CD4-positive, alpha-beta T cell treated with Interleukin-6 for 4 hours (primary cell): ENCODE data around the gene TRAF1.

Experiments used
- DNase-seq: peaks from one replicate; pipeline ENCODE4 v3.0.0-alpha.2; 2020; ENCODE audit warnings: mixed read lengths

The TRAF1 gene

GRCh38 chr9:120904061-120904977 lies 22.3 kb downstream of the TRAF1 start:
- peak; percentile 85 for DNase-seq

- peak; percentile 44 for DNase-seq
Measured at GRCh38 chr9:120902569-120903535, 23.7 kb downstream of the TRAF1 start.

DNA sequence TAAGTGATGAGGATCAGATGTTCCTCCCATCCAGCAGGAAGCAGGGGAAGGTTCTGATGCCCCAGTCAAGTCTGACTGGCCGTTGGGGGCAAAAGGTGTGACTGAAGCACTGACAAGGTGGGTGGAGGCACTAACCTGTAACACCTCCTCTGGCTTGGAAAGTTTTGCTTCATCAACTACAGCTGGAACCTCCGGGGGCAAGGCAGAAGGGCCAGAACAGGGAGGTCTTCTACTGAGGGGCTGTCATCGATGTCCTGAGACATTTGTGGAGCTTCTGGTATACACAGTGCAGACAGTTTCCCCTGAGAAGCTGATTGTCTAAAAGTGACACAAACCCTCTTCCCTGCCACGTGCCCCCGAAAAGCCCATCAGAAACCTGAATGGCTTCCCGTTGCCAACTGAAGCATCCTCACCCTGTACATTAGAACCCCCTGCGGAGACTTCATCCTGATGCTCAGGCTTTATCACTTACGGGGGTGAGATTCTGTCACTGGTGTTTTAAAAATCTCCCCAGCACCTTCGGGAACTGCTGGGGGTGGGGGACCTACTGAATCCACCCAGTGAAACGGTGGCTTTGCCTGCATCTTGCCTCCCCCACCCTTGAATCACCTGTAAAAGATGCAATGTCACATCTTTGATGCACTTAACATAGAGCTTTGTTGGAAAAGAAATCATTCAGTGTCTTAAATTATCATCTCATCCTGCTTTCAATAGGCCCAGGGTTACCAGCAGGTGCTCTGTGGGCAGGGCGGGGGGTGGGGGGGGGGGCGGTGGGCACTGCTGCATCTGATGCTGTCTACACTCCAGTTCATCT lies 24.6 kb downstream of the TRAF1 start:
- DNase-seq = no peak

- DNase-seq = no peak
Measured at GRCh38 chr9:120900824-120901223, 25.8 kb downstream of the TRAF1 start.

DNA sequence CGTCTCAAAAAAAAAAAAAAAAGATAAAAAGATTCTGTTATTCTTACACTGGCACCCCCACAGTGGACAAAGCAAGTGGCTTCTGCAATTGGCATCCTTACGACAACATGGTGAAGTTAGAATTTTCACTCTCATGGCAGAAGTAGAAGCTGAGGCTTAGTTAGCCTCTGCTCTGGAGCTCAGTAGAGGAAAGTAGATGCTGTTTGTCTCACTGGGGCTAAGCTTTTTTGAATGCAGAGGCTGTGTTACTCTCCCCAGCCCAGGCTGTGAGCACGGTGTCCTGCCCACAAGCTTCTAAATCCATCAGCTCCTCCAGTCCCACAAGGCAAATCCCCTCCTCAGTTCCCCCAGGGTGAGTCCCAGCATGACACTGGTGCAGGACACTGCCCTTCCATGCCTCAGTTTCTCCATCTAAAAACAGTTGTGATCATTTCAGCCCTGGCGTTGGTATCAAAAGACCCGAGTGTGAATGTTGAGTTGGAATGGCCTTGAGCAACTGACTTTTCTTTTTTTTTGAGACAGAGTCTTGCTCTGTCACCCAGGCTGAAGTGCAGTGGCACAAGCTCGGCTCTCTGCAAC lies 27.0 kb downstream of the TRAF1 start:
- no peak for DNase-seq

- no peak for DNase-seq
Measured at GRCh38 chr9:120898396-120898795, 28.2 kb downstream of the TRAF1 start.

GRCh38 chr9:120895951-120896350 lies 30.6 kb downstream of the TRAF1 start:
- no peak for DNase-seq

GRCh38 chr9:120894321-120895148 lies 32.1 kb downstream of the TRAF1 start:
- no peak for DNase-seq

DNA sequence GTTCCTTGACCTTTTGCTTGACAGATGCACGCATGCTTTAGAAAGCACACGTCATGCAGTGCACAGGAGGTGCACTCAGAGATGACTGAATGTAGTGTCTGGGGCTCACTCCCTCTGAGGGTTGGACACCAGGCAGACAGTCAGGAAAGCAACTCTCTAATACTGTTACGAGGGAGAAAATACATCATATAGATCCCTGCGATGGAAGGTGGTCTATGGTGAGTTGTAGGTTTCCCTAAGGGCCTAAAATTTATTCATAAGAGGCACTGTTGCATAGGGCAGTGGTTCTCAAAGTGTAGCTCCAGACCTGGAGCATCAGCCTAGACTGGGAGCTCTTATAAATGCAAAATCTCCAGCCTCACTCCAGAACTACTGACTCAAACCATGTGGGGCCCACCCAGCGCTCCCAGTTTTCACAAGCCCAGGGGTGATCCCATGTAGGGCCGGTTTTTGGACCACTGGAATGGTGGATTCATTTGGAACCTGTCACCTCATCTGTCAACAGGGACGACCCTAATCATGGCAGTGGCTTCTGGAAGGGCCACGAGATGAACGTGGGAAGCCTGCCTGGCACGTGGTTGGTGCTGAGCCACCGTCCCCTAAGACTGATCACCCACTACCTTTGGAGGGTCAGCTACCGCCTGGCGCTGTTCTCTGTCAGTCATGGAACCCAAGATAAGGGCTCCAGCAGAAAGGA lies 32.8 kb downstream of the TRAF1 start:
- peak; percentile 31 for DNase-seq

DNA sequence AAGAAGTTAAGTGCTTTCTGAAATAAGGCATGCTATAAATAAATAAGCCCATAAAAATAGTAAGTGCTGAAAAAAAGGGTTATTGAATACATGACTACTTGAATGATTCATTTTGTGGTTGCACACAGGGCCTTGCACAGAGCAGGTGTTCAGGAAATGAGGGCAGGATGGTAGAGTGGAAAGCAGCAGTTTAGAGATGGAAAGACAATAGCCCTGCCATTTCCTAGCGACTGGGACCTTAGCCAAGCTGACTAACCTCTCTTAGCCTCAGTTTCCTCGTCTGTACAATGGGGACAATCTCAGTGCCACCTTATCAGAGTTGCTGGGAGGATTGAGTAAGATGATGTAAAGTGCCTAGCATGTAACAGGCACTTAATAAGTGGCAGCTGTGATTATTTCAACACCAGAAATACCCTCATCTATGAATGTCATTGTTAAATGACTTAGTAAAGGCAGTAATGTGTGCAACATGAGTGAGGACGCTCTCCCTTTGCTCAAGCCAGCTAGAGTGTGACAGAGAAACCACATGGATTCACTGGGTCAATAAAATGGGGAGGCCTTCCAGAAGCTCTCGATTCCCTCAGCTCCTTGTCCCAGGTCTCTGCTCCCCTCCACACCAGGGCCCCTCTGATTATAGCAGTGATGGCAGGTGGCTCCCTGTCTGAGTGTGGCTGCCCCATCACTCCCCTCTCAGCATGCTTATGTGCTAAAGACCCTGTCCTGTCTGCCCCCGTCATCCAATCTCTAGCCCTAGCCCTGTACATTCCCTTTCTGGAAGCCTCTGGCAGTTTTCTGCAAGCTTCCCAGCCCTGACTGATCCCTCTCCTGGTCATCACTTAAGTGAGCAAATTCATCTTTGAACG lies 33.6 kb downstream of the TRAF1 start:
- peak; percentile 81 for DNase-seq

DNA sequence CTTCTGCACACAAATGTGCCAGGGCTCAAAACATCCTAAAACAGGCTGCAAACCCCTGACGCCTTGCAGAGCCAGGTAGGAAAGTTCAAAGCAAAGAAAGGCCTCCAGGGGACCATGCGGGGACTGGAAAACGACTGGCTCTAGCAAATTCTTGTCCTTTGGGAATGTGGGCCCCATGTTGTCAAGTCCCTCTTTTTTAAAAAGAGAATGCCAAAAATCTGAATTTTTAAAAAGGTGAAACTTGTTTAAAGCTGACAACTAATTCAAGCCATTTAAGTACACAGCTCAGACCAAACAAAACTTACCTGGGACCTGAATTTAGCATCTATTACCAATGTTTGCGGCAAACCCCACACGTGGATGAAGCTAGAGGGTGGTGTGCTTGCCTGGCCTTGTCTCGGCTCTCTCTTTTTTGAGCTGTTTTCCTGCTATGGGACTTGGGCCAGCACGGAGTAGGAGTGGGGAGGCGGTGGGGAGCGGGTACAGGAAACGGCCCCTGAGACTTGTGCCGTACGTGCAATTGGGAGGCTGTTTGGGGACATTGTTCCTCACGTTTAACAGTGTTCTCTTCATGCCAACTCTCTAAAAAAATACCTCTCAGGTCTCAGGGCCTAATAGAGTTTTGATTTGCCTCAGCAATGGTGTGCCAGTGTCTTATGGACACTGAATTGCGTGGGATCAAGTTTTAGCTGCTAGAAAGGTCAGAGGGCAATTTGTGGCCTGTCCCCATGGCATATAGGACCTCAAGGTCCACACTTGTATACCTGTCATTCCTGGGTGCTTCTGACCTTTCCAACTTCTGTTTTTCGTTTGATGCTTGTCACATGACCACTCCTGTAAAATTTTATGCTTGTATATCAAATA lies 34.5 kb downstream of the TRAF1 start:
- DNase-seq = peak; percentile 55

GRCh38 chr9:120891245-120891883 lies 35.2 kb downstream of the TRAF1 start:
- peak; percentile 91 for DNase-seq

DNA sequence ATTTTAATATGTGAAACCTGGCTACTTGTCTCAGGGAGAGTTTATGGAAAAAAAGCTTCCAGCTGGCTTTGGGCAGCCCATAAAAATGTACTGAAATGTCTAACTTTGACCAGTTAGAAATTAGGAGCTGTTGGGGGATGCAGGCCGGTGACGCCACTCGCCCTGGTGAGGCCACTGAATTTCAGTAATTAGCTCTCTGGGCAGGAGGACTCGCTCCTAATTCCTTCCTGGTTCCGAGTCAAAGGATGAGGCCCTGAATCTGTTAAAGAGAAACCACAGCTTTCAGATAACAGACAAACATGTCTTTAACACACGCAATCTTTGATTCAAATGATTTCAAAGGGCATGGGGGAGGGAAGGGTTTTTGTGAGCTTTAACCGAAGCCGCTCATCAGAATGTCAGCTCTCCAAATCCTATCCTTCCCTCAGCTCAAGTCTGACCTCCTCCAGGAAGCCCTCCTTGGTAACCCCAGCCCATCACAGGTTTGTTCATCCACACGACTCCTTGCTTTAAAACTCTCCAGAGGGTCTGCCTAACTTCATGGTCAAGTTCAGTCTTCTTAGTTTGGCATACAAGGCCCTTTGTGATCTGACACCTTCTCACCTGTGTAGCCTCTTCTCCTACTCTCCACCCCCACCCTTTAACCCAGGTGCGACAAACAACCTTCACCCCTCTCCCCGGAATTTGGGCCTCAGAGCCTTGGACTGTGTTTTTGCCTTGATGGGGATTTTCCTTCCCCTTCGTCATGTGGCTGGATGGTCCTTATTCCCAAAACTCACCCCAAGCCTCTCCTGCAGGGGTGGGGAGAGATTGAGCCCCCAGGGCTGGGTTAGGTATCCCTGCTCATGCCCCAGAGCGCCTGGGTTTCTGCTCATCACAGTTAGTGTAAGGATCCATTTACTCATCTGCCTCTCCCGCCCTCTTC lies 36.0 kb downstream of the TRAF1 start:
- DNase-seq = peak; percentile 70

DNA sequence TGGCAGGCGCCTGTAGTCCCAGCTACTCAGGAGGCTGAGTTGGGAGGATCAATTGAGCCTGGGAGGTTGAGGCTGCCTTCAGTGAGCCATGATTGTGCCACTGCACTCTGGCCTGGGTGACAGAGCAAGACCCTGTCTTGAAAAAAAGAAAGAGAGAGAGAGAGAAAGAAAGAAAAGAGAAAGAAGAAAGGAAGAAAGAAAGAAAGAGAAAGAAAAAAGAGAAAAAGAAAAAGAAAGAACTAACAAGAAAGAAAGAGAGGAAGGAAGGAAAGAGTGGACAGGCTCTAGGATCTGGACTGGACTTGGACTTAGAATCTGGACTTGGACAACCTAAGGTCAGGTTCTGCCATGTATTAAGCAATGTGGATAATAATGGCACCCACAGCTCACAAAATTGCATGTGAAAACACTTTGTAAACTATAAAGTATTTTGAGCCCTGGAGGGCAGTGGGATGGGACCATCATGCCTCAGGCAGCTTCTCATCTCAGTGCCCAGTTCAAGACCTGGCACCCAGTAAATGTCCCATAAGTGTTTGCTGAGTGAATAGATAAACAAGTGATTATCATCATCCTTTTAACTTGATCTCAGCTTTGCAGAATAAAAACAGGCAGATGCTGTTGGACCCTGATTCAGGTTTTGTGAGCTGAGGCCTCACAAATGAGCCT lies 36.9 kb downstream of the TRAF1 start:
- peak; percentile 29 for DNase-seq

DNA sequence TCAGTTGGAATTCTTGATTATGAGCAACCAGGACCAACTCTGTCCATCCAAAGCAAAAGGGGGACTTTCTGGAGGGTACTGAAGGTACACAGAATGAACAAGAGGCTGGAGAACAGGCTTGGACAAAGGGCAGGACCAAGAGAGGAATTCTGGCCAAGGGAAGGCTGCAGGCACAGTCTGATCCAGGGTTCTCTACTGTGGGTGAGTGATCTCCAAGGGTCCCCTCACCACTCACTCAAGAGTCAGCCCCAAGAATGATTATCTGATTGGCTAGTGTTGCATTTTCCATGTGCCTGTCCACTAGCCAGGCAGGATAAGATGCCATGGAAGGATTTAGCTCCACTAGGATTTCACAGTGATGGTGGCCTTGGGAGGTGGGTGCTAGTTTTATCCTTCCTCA lies 38.0 kb downstream of the TRAF1 start:
- DNase-seq = no peak

DNA sequence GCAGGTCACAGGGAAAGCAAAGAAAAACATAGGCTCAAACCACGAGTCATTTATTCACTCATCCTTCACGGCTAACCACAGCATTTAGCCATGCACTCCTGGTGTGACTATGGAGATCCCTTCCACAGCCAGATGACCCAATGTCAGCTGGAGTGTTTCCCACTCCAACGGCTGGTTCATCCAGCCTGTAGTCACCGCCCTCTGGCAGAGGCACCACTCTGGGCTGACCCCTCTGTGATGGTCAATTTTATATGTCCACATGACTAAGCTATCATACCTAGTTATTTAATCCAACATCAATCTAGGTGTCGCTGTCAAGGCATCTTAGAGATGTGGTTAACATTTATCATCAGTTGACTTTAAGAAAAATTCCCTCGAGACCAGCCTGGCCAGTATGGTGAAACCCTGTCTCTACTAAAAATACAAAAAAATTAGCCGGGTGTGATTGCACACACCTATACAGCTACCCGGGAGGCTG lies 40.1 kb downstream of the TRAF1 start:
- no peak for DNase-seq
